Skin of body (tissue), 2 donors: ENCODE results near the gene KDM1A. TPM values are rescaled to one million over a fixed set of nuclear protein-coding genes. Genes with fewer than 3 reads are reported as not detected.

Source experiments
- DNase-seq: peaks from one replicate; lab custom pipeline; 2025; lab: John Stamatoyannopoulos, UW
- total RNA-seq: library from RNA; depleted of rRNA; stranded (reverse); fragments of >200 nt; gene quantifications from one replicate; pipeline ENCODE4 v1.2.3, GENCODE V29; 2014

Gene KDM1A
- total RNA-seq, 1 donor from 2014 or later: 76.7 TPM

DNA sequence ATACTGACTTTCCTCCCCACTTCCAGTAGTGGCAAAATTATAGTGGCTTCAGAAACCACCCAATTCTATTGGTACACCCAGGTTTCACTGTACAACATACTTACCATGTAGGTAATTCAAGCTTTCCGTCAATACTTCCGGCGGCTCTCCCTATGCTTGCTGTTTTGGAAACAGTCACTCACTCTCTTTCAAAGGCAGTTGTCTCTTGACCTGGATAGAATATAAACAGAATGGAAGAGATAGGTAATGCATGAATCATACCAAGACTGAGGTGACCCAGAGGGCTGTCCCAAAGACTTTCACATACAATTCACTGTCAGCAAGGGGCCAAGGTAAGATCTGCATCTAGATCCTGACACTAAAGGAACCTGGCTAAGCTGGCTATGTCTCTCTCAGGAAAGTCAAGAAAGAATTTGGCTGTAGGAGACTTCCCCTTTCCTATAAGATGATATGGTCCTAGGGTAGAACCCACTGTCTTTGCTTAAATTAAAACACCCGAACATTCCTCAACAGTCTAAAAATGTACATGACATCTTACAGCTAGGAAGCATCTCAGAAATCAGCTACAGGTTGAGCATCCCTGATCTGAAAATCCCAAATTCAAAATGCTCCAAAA, 89.8 kb downstream of the KDM1A start:
- DNase-seq: no peak

GRCh38 chr1:23110391-23110790, 91.1 kb downstream of the KDM1A start:
- no peak for DNase-seq

DNA sequence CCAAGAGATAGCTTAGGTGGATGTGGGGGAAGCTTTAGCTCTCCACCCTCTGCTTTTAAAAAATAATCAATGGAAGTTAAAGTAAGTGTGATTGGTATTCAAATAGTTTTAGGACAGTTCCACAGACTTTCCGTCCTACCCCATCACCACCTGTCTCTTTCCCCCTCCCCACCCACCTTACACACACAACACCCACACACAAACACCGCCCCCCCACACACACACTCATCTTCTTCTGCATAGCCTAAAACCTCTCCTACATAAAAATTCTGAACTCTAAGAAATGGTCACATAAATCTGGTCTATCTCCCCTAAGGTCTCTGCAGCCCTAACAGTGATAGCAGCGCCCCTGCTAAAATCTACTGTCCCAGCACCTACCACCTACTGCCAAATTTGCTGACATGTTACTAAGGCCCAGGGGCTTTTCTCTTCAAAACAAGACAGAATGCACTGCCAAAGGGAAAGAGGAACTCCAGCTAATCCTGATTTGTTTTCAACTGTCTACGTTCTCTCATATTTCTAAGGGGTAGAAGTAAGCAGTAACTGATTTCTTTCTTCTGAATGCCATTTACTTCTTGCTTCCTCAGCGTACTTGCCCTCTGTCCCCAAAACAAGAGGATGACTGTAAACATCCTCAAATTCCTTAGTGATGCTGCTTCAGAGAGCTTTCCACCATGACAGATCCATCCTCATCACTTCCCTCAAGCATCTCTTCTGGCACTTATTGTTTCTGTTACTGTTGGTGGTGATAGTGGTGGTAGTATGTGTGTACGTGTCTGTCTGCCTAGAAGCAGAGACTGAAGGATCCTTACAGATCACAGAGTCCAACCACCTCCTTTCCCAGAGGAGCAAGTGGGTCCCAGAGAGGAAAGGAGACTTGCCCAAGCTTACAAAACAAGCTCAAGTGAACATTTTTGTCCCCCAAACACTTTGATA, 92.6 kb downstream of the KDM1A start:
- DNase-seq: no peak

DNA sequence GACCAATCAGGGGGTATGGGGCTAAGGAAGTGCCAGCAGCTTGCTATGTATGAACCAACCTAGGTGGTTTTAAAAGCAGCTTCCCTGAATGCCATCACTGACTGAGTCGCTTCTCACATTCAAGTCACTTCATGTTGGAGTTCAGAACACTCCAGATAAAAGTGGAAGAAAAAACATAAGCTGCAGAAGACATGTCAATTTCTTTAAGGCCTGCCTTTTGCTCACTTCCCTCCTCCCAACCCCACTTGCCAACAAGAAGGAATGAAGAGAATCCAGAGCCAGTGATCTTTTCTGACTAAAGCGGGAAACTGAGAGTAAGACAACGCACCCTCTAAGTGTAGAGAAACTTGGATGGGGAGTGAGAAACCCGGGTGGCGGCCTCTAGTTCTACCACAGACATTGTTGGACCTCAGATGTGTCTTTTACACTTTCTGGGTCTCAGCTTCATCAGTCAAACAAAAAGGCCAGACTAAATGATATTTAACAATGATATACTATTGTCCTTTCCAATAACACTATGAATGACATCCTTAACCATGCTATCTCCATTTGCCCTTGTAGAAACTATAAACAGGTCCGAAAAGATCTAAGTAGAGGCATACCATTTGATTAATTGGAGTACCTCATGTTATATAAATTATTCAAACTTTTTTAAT, 95.3 kb downstream of the KDM1A start:
- DNase-seq: no peak

- DNase-seq: no peak
Measured at GRCh38 chr1:23116216-23116836, 97.1 kb downstream of the KDM1A start.

DNA sequence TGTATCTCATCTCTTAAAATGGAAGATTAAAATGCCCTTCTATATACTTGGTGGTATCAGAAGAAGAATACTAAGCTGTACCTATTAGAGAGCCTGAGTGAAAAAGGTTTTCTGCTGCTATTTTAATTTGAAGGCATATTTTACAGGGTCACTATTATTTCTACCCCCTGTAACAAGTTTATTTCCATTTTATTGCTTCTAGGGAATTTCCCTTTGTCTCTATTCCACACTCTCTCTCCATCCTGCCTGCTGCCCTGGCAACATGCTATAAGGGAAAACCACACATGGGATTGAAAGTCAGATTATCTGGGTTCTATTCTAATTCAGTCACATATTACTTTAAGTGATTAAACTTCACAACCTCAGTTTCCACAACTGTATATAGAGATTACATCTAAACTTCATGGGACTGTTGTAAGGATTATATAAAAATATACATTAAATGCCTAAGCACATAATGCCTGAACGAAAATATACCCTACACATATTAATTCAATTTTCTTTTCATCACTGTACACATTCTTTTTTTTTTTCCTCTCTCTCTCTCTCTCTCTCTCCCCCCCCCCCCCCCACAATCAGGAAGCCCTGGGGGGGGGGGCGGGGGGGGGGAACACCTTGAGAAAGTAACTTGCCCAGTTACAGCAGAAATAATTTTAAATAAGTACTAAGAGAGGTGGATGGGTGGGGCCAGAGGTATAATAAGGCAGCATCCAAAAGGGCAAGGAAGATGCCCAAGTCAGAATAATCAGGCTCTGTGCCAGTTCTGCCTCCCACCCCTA, 97.8 kb downstream of the KDM1A start:
- DNase-seq: no peak

DNA sequence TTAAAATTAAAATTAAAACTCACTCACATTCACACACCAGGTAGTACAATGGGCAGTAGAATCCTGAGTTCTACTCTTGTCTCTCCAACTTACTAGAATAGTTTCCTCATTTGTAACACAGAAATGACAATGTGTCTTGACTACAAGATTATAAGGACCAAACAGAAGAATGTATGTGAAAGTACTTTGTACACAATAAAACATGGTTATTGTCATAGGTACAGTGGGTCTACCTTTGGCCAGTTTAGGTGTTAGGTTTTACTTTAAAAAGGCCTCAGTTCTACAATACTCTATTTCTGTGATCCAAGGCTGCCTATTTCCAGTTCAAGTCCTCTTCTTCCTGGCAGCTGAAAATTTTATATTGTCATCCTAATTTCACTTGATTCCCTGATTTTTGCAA, 99.1 kb downstream of the KDM1A start:
- no peak for DNase-seq

- no peak for DNase-seq
Measured at GRCh38 chr1:23118957-23119792, 99.9 kb downstream of the KDM1A start.

DNA sequence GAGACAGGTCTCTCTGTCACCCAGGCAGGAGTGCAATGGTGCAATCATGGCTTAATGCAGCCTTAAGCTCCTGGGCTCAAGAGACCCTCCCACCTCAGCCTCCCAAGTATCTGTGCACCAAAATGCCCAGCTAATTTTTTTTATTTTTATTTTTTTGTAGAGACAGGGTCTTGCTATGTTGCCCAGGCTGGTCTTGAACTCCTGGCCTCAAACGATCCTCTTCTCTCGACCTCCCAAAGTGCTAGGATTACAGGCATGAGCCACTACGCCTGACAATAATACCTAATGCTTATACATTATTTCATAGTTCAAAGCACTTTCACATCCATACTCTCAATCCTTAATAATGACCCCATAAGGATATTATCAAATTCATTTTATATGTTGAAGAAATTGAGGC, 101.1 kb downstream of the KDM1A start:
- DNase-seq: no peak

GRCh38 chr1:23122023-23122748, 102.9 kb downstream of the KDM1A start:
- peak; percentile 56 for DNase-seq

GRCh38 chr1:23122796-23123195, 103.5 kb downstream of the KDM1A start:
- DNase-seq: no peak

GRCh38 chr1:23123528-23123927, 104.3 kb downstream of the KDM1A start:
- no peak for DNase-seq

DNA sequence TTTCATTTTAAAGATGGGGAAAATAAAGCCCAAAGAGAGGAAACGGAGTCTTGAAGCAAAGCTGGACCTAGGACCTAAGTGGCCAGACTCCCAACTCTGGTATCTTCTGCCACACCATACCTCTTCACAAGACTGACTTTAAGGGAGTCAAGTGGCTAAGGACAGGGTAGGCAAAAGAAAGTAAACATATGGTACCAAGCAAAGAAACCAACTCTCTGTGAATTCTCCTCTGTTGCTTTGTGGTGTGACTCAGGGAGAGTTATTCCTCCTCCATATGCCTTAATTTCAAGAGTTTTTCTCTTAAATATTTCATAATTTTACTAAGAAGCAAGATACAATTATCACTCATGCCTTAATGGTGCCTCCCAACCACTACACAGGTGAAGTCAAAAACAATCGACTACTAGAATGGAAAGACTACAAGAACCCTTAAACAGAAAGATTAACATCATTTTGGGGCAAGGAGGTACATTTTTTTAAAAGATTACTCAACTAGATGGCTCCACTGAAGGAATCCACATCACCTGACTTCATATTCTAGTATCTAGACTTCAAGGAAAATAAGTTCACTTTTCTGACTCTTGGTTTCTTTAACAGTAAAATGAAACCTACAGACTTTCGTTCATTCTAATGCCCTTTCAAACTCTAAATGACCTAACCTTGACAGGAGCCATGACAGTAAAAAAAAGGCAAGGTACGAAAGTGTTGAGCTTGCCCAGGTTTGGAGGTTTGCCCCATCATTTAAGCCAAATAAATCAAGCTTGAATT, 105.2 kb downstream of the KDM1A start:
- DNase-seq: no peak

GRCh38 chr1:23125489-23125888, 106.2 kb downstream of the KDM1A start:
- no peak for DNase-seq

DNA sequence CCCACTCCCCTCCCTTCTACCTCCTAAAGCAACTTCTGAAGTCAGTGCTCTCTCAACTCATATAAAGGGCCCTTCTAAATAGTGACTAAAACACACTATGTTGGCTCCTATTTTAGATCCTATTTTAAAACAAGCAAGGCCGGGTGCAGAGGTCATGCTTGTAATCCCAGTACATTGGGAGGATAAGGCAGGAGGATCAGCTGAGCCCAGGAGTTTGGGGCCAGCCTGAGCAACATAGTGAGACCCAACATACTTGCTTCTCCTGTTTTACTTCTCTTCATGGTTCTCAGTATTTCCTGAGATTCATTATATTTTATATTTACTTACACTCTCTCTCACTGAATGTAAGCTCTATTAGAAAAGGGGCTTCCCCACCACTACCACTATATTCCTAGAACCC, 106.9 kb downstream of the KDM1A start:
- no peak for DNase-seq

DNA sequence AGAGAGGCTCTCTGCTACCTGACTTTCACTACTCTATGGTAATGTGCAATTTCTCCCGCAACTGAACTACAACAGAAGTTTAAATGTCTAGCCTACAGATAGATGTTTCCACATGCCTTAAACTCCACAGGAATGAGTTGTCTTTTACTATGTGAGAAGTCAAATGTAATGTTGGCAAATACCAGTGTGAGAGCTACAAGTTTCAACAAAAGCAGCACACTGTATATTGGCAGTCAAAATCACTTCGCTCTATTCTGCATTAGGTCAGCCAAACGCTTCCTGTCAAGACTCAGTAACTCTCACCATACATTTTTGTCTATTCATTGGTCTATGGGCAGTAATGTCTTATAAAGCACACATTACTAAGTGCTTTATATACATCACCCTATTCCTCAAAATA, 107.5 kb downstream of the KDM1A start:
- no peak for DNase-seq

DNA sequence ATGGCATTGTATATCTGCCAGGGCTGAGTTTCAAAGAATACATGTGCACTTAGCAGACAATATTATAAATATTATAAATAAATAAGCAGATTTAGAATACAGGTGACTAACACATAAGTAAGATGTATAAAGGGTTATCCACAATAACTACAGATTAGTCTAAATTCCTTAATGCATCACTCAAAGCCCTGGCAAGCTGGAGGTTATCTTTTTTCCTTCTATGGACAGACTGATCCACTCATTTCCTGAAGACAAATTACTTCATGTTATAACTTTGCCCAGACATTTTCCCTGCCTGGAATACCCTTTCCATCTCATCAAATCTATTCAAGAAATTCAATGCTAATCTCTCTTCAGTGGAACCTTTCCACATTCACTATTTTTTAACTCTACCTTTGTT, 110.6 kb downstream of the KDM1A start:
- no peak for DNase-seq

- no peak for DNase-seq
Measured at GRCh38 chr1:23132033-23132432, 112.8 kb downstream of the KDM1A start.
